ENCODE results near the gene PIKFYVE. TPM values are rescaled to one million over a fixed set of nuclear protein-coding genes. Genes with fewer than 3 reads are reported as not detected.

The PIKFYVE gene
- total and polyA plus RNA-seq, 3 donors from 2014 or later = 29.0 to 55.0 (median 50.0) TPM

DNA sequence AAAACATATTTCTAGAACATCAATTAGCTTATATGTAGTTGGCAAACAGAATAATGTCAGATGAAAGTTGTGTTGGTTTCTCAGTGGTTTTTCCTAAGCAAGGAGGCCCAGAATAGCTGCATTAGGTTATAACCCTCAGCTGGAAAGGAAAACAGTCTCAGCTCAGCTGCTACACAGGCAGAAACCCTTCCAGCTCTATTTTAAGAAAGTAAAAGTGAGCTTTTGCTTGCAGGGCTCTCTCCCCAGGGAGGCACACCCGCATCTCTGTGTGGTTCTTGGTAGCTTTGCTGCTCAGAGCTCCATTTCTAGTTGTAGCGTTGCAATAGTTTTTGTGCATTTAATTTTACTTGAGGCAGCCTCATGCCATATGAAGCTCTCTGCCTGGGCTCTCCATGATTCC lies 54.6 kb downstream of the PIKFYVE start:
- TF ChIP-seq, protein P1, sequence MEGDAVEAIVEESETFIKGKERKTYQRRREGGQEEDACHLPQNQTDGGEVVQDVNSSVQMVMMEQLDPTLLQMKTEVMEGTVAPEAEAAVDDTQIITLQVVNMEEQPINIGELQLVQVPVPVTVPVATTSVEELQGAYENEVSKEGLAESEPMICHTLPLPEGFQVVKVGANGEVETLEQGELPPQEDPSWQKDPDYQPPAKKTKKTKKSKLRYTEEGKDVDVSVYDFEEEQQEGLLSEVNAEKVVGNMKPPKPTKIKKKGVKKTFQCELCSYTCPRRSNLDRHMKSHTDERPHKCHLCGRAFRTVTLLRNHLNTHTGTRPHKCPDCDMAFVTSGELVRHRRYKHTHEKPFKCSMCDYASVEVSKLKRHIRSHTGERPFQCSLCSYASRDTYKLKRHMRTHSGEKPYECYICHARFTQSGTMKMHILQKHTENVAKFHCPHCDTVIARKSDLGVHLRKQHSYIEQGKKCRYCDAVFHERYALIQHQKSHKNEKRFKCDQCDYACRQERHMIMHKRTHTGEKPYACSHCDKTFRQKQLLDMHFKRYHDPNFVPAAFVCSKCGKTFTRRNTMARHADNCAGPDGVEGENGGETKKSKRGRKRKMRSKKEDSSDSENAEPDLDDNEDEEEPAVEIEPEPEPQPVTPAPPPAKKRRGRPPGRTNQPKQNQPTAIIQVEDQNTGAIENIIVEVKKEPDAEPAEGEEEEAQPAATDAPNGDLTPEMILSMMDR (IDR thresholded peaks at IDR 0.05) = no peak
- TF ChIP-seq POLR2A (IDR thresholded peaks at IDR 0.05) = no peak
- peaks cover 9% of the 10 kb centered on the region for H3K4me1 ChIP-seq
- WGBS, 2 donors = 43 to 57% methylated on average over 2 of the region's 2 CpGs
- DNase-seq = peak; percentile 71
- no peaks in the 10 kb centered on the region for H3K36me3 ChIP-seq (ENCODE audit: low read depth, missing control alignments)
- no peaks in the 10 kb centered on the region for H3K27me3 ChIP-seq
- peak overlapping the region; percentile 26 to 73 for H3K27ac ChIP-seq
- H3K4me3 ChIP-seq = no peak overlapping the region
- intact Hi-C loops (cut with DNase I; ENCODE audit: low total_unique reads) = no loop called here
- H3K9me3 ChIP-seq = no peaks in the 10 kb centered on the region

DNA sequence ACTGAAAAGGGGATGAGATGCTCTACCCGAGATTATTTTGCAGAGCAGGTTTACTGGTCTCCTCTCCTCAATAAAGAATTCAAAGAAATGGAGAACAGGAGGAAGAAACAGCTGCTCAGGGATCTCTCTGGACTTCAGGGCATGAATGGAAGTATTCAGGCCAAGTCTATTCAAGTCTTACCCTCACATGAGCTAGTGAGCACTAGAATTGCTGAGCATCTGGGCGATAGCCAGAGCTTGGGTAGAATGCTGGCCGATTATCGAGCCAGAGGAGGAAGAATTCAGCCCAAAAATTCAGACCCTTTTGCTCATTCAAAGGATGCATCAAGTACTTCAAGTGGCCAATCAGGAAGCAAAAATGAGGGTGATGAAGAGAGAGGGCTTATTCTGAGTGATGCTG lies 60.0 kb downstream of the PIKFYVE start:
- H3K36me3 ChIP-seq (ENCODE audit: low read depth, missing control alignments) = no peaks in the 10 kb centered on the region
- H3K4me1 ChIP-seq = no peaks in the 10 kb centered on the region
- TF ChIP-seq, protein P1 (IDR thresholded peaks at IDR 0.05) = no peak
- TF ChIP-seq POLR2A (IDR thresholded peaks at IDR 0.05) = no peak
- H3K9me3 ChIP-seq = no peaks in the 10 kb centered on the region
- DNase-seq = no peak
- H3K27me3 ChIP-seq = no peaks in the 10 kb centered on the region
- H3K4me3 ChIP-seq = no peak overlapping the region
- no peak overlapping the region for H3K27ac ChIP-seq
- intact Hi-C loops (cut with DNase I; ENCODE audit: low total_unique reads) = no loop called here
- WGBS, 2 donors = 92% methylated on average over 4 of the region's 4 CpGs

DNA sequence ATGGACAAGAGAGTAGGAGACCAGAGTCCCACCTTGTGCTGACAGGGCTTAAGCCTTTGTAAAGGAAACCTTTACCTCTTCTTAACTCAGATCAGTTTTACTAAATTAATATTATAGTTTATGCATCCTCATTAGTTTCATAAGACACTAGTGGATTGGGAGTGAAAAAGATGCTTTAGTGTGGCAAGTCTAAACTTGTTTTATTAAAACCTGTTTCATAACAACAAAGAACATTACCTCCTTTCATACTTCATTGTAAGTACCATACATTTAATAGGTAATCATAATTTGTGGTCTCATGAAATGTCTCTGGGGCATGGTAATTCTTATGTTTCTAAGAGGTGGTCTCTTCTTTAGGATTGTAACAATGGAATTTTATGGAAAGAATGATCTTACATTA lies 63.4 kb downstream of the PIKFYVE start:
- no peak overlapping the region for H3K4me3 ChIP-seq
- H3K4me1 ChIP-seq = no peaks in the 10 kb centered on the region
- intact Hi-C loops (cut with DNase I; ENCODE audit: low total_unique reads) = no loop called here
- no peaks in the 10 kb centered on the region for H3K36me3 ChIP-seq (ENCODE audit: low read depth, missing control alignments)
- TF ChIP-seq, protein P1 (IDR thresholded peaks at IDR 0.05) = no peak
- TF ChIP-seq POLR2A (IDR thresholded peaks at IDR 0.05) = no peak
- DNase-seq = no peak
- no peaks in the 10 kb centered on the region for H3K27me3 ChIP-seq
- no peak overlapping the region for H3K27ac ChIP-seq
- H3K9me3 ChIP-seq = no peaks in the 10 kb centered on the region

DNA sequence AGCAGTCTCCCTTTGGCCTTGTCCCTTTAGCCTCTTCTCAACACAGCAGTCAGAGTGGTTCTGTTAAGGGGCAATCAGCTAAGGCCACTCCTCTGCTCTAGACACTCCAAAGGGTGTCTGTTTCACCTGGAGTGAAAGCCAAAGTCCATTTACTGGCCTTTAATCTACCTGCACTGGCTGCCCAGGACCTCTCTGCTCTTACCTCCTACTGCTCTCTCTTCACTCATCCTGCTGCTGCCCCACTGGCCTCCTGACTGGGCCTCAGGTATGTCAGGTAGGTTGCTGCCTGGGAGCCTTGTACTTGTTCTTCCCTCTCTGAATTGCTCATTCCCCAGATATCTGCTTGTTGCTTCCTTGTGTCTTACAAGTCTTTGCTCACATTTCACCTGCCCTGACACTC lies 68.2 kb downstream of the PIKFYVE start:
- intact Hi-C loops (cut with DNase I; ENCODE audit: low total_unique reads) = no loop called here
- no peaks in the 10 kb centered on the region for H3K36me3 ChIP-seq (ENCODE audit: low read depth, missing control alignments)
- DNase-seq = no peak

DNA sequence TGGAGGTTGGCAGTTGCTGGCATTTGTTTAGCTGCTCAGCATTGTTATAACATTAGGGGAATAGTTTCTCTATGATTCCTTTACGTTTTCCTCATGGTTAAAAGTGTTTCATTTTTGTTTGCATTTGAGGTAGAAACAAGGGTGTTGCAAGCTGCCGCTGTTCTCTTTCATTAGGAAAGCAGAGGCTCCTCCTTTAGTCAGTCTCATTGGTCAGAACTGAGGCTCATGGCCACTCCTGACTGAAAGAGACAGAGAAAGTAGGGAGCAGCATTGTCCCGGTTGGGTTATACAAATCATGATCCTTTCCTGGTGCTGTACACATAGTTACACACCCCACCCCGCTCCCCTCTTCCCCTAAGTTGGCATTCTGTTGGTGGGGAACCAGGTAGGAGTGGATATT lies 80.7 kb downstream of the PIKFYVE start:
- H3K4me3 ChIP-seq = no peak overlapping the region
- DNase-seq = no peak
- H3K9me3 ChIP-seq = no peaks in the 10 kb centered on the region
- intact Hi-C loops (cut with DNase I; ENCODE audit: low total_unique reads) = no loop called here
- no peak overlapping the region for H3K27ac ChIP-seq
- H3K27me3 ChIP-seq = no peaks in the 10 kb centered on the region
- H3K4me1 ChIP-seq = no peaks in the 10 kb centered on the region
- WGBS, 2 donors = 63 to 80% methylated on average over 4 of the region's 4 CpGs
- no peaks in the 10 kb centered on the region for H3K36me3 ChIP-seq (ENCODE audit: low read depth, missing control alignments)
- TF ChIP-seq, protein P1 (IDR thresholded peaks at IDR 0.05) = no peak
- TF ChIP-seq POLR2A (IDR thresholded peaks at IDR 0.05) = no peak

More for the DNA sequence above, 68.2 kb downstream of the PIKFYVE start:
- Histone ChIP-seq H3K4me3 (no peak overlapping the region), H3K27ac (no peak overlapping the region), H3K4me1 (no peaks in the 10 kb centered on the region), H3K9me3 (no peaks in the 10 kb centered on the region), H3K27me3 (no peaks in the 10 kb centered on the region)
- no peak for TF ChIP-seq POLR2A (IDR thresholded peaks at IDR 0.05)
- TF ChIP-seq, protein P1 (IDR thresholded peaks at IDR 0.05) = no peak
